ENCODE data around the gene CYP2C18.

GRCh38 chr10:94687625-94688248, 4.2 kb downstream of the CYP2C18 start:
- TF ChIP-seq CTCF (IDR thresholded peaks at IDR 0.05): no peak
- TF ChIP-seq POLR2A (IDR thresholded peaks at IDR 0.05): no peak
- no peak for TF ChIP-seq EP300 (IDR thresholded peaks at IDR 0.05)

All from tibial nerve (tissue), 4 donors.